Measurements from ENCODE around the gene ZNF808.

- TF ChIP-seq, protein P1, sequence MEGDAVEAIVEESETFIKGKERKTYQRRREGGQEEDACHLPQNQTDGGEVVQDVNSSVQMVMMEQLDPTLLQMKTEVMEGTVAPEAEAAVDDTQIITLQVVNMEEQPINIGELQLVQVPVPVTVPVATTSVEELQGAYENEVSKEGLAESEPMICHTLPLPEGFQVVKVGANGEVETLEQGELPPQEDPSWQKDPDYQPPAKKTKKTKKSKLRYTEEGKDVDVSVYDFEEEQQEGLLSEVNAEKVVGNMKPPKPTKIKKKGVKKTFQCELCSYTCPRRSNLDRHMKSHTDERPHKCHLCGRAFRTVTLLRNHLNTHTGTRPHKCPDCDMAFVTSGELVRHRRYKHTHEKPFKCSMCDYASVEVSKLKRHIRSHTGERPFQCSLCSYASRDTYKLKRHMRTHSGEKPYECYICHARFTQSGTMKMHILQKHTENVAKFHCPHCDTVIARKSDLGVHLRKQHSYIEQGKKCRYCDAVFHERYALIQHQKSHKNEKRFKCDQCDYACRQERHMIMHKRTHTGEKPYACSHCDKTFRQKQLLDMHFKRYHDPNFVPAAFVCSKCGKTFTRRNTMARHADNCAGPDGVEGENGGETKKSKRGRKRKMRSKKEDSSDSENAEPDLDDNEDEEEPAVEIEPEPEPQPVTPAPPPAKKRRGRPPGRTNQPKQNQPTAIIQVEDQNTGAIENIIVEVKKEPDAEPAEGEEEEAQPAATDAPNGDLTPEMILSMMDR (conservative IDR thresholded peaks at IDR 0.05; ENCODE audit: low read depth, low read length) = no peak
- no peak for TF ChIP-seq POLR2A (IDR thresholded peaks at IDR 0.05; ENCODE audit: low read depth, low read length)
- TF ChIP-seq SMC3 (IDR thresholded peaks at IDR 0.05; ENCODE audit: low read depth, low read length) = no peak
- TF ChIP-seq MXI1 (IDR thresholded peaks at IDR 0.05; ENCODE audit: borderline replicate concordance, low read depth, low read length) = no peak
- no peak for TF ChIP-seq RCOR1 (IDR thresholded peaks at IDR 0.05; ENCODE audit: insufficient replicate concordance, low read length)
- TF ChIP-seq RAD21 (IDR thresholded peaks at IDR 0.05; ENCODE audit: low read length) = no peak
Measured at GRCh38 chr19:52602941-52603340, 75.5 kb downstream of the ZNF808 start.

Measured in IMR-90 (cell line).